Stimulated activated CD4-positive, alpha-beta T cell treated with anti-CD3 and anti-CD28 coated beads, Interleukin-4, amount 100 ng/mL, for 4 hours (primary cell): ENCODE measurements around the gene CAMKMT.

ENCODE experiments used
- DNase-seq, 2 experiments: peaks; one replicate each; pipeline ENCODE4 v3.0.0-alpha.2; 2020

The CAMKMT gene

GRCh38 chr2:44778671-44779476 lies 417.1 kb downstream of the CAMKMT start:
- no peak for DNase-seq

- DNase-seq = no peak
Observed at GRCh38 chr2:44779793-44780192, 418.0 kb downstream of the CAMKMT start.

GRCh38 chr2:44780406-44780805 lies 418.7 kb downstream of the CAMKMT start:
- no peak for DNase-seq

GRCh38 chr2:44785433-44785832 lies 423.7 kb downstream of the CAMKMT start:
- no peak for DNase-seq

GRCh38 chr2:44786045-44786816 lies 424.5 kb downstream of the CAMKMT start:
- no peak for DNase-seq

- DNase-seq = no peak
Observed at GRCh38 chr2:44786817-44787214, 425.1 kb downstream of the CAMKMT start.

- DNase-seq = no peak
Observed at GRCh38 chr2:44787663-44788062, 425.9 kb downstream of the CAMKMT start.

- DNase-seq = no peak
Observed at GRCh38 chr2:44789446-44789845, 427.7 kb downstream of the CAMKMT start.

- no peak for DNase-seq
Observed at GRCh38 chr2:44789971-44790721, 428.4 kb downstream of the CAMKMT start.

GRCh38 chr2:44793322-44793870 lies 431.6 kb downstream of the CAMKMT start:
- no peak for DNase-seq

GRCh38 chr2:44796771-44797170 lies 435.0 kb downstream of the CAMKMT start:
- DNase-seq = no peak

GRCh38 chr2:44798139-44798659 lies 436.5 kb downstream of the CAMKMT start:
- DNase-seq = no peak

GRCh38 chr2:44799105-44799504 lies 437.4 kb downstream of the CAMKMT start:
- DNase-seq = no peak

- DNase-seq = no peak
Observed at GRCh38 chr2:44799754-44800153, 438.0 kb downstream of the CAMKMT start.

GRCh38 chr2:44801289-44801840 lies 439.6 kb downstream of the CAMKMT start:
- no peak for DNase-seq

- DNase-seq = no peak
Observed at GRCh38 chr2:44801841-44802776, 440.4 kb downstream of the CAMKMT start.

- no peak for DNase-seq
Observed at GRCh38 chr2:44802777-44803424, 441.2 kb downstream of the CAMKMT start.

- DNase-seq = no peak
Observed at GRCh38 chr2:44804406-44805265, 442.9 kb downstream of the CAMKMT start.

- DNase-seq = no peak
Observed at GRCh38 chr2:44805401-44806235, 443.9 kb downstream of the CAMKMT start.
